Endodermal cell (in vitro differentiated cells): ENCODE data around the gene SPHKAP. TPM values are rescaled to one million over a fixed set of nuclear protein-coding genes. Genes with fewer than 3 reads are reported as not detected.

ENCODE experiments used
- DNase-seq: peaks from one replicate; pipeline ENCODE4 v3.0.0-alpha.2; 2017
- H3K27ac ChIP-seq: 2 replicates; pipeline ENCODE4 v1.5.1; 2013; ENCODE audit warnings: mild to moderate bottlenecking, low read depth, low read length, moderate library complexity
- H3K27me3 ChIP-seq: 2 replicates; pipeline ENCODE4 v1.6.1; 2013; ENCODE audit warnings: mild to moderate bottlenecking, low read length, moderate library complexity; ENCODE audit not compliant: insufficient read depth, control insufficient read depth, poor library complexity, severe bottlenecking
- H3K36me3 ChIP-seq: 2 replicates; pipeline ENCODE4 v1.7.0; 2013; ENCODE audit warnings: mild to moderate bottlenecking, low read length, moderate library complexity; ENCODE audit not compliant: control insufficient read depth, insufficient read depth
- H3K4me1 ChIP-seq: one replicate; pipeline ENCODE4 v1.7.0; 2013; ENCODE audit warnings: low read length; ENCODE audit not compliant: control insufficient read depth, insufficient read depth
- H3K4me3 ChIP-seq: 2 replicates; pipeline ENCODE4 v1.5.1; 2013; ENCODE audit warnings: mild to moderate bottlenecking, low read length, moderate library complexity
- H3K9ac ChIP-seq: 2 replicates; pipeline ENCODE4 v1.6.1; 2013; ENCODE audit warnings: mild to moderate bottlenecking, low read length, moderate library complexity; ENCODE audit not compliant: poor library complexity, severe bottlenecking; ENCODE audit errors: extremely low read depth
- H3K9me3 ChIP-seq: 2 replicates; pipeline ENCODE4 v1.6.1; 2013; ENCODE audit warnings: mild to moderate bottlenecking, low read length, moderate library complexity; ENCODE audit not compliant: control insufficient read depth
- H3K27ac Mint-ChIP-seq: 2 replicates; pipeline ENCODE4 v1.8.0; 2020; ENCODE audit warnings: mixed read lengths
- H3K27me3 Mint-ChIP-seq: 2 replicates; pipeline ENCODE4 v1.8.0; 2021; ENCODE audit warnings: mild to moderate bottlenecking, mixed read lengths; ENCODE audit not compliant: insufficient read depth
- H3K36me3 Mint-ChIP-seq: 2 replicates; pipeline ENCODE4 v1.8.0; 2020; ENCODE audit warnings: low read depth, mixed read lengths
- H3K4me1 Mint-ChIP-seq: 2 replicates; pipeline ENCODE4 v1.8.0; 2020; ENCODE audit warnings: mixed read lengths
- H3K4me3 Mint-ChIP-seq: 2 replicates; pipeline ENCODE4 v1.8.0; 2020; ENCODE audit warnings: mild to moderate bottlenecking, moderate library complexity, mixed read lengths
- H3K9me3 Mint-ChIP-seq: 2 replicates; pipeline ENCODE4 v1.8.0; 2020; ENCODE audit warnings: mild to moderate bottlenecking, mixed read lengths
- CTCF ChIP-seq: fragments of 200-600 bp; sonication (generic); conservative IDR thresholded peaks from 2 replicates; pipeline ENCODE4 v1.5.0; 2021; ENCODE audit warnings: antibody characterized with exemption, mild to moderate bottlenecking
- WGBS, 2 experiments: methylation state at CpG; one replicate each; pipeline versions ENCODE4 v1.1.5 to v1.1.7; 2013; ENCODE audit warnings: missing lambda C conversion rate in 2 of 2, mixed read lengths in 1 of 2; ENCODE audit not compliant: insufficient coverage in 1 of 2, insufficient read length in 1 of 2; 5-methylcytosine and 5-hydroxymethylcytosine counted together
- total RNA-seq, 2 donors: library from RNA; stranded (reverse); fragmentation: NEBNext Ultra II Directional in 1 of 2; extraction: Animal tissue kit (Norgen Biotek cat#: 25700) in 1 of 2; gene quantifications; 2 replicates in 1 of 2; 3 replicates in 1 of 2; pipeline ENCODE4 v1.2.1, GENCODE V29; 2021

Gene SPHKAP
- total RNA-seq, 2 donors from 2014 or later = 0.18 TPM; not detected in 1

DNA sequence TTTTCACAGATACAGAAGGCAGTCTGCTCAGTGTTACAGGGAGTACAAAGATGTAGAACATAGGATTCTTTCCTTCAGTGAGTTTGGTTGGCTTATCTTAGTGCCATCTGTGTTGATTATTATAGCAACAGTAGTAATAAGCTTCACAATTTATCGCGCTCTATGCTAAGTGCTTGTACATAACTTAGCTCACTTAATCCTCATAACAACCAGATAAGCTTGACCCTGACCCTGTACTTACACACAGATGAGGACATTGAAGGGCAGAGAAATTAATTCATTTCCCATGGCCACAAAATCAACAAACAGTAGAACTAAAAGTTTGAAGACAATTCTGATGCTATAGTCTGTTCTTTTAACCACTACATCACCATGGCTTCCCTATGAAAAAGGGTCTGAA is 121.8 kb downstream of the SPHKAP start:
- H3K27ac ChIP-seq = no peak overlapping the region
- no peaks in the 10 kb centered on the region for H3K36me3 ChIP-seq
- no peak for TF ChIP-seq CTCF
- H3K9ac ChIP-seq = no peak overlapping the region
- no peak for DNase-seq
- Mint-ChIP-seq H3K27me3 (no peaks in the 10 kb centered on the region), H3K36me3 (no peaks in the 10 kb centered on the region), H3K4me1 (no peaks in the 10 kb centered on the region), H3K9me3 (no peaks in the 10 kb centered on the region), H3K27ac (no peak overlapping the region), H3K4me3 (no peak overlapping the region)
- WGBS, 2 experiments = 95% methylated on average over 2 of the region's 2 CpGs; no CpG with 5 or more reads in 1 of the 2 experiments
- H3K27me3 ChIP-seq = no peaks in the 10 kb centered on the region
- no peaks in the 10 kb centered on the region for H3K4me1 ChIP-seq
- H3K4me3 ChIP-seq = no peak overlapping the region
- no peaks in the 10 kb centered on the region for H3K9me3 ChIP-seq

DNA sequence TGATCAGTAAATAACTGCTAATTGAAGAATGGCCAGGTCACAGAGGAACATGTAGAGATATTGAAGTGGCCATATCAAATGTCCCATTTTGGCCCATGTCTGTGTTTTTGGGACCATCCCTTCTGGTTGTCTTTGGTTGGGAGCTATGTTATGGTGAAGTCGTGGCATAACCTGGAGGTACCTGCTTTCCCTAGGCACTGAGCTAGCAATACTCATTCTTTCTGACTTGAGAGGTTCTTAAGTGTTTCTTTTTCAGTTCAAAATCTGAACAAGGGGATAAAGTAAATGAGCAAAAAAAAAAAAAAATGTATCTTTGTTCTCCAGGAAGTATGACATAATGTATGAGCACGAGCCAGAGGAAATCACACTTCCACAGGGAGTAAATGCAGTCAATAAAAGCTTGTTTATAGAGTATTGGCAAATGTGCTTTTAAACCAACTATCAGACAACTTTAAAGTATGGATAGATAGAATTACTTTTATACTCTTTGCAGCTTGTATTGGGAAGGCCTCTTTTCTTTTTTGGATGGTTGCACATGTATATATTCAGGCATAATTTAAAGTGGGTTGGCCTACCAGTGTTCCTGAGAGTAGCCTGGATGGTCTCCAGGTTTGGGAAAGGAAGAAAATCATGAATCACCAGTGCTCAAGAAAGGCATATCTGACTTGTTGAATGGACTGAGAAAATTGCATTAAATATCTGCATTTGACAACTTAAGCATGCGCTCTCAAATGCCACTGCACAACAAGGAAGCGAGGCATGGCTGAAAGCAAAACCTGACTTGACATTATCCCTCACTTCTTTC is 125.0 kb downstream of the SPHKAP start:
- Mint-ChIP-seq H3K4me1 (no peaks in the 10 kb centered on the region), H3K27me3 (no peaks in the 10 kb centered on the region), H3K4me3 (no peak overlapping the region), H3K36me3 (no peaks in the 10 kb centered on the region), H3K27ac (no peak overlapping the region), H3K9me3 (no peaks in the 10 kb centered on the region)
- Histone ChIP-seq H3K9ac (no peak overlapping the region), H3K4me3 (no peak overlapping the region), H3K9me3 (no peaks in the 10 kb centered on the region), H3K36me3 (no peaks in the 10 kb centered on the region), H3K27me3 (no peaks in the 10 kb centered on the region), H3K27ac (no peak overlapping the region), H3K4me1 (no peaks in the 10 kb centered on the region)
- no peak for TF ChIP-seq CTCF
- DNase-seq = no peak
- WGBS, 2 experiments = 95 to 100% methylated on average over 1 to 4 of the region's 4 CpGs

GRCh38 chr2:228048838-228049490 is 132.5 kb downstream of the SPHKAP start:
- Histone ChIP-seq H3K27me3 (no peaks in the 10 kb centered on the region), H3K27ac (no peak overlapping the region), H3K36me3 (no peaks in the 10 kb centered on the region), H3K9me3 (no peaks in the 10 kb centered on the region), H3K4me3 (no peak overlapping the region), H3K9ac (no peak overlapping the region), H3K4me1 (no peaks in the 10 kb centered on the region)
- Mint-ChIP-seq H3K36me3 (no peaks in the 10 kb centered on the region), H3K27ac (no peak overlapping the region), H3K9me3 (no peaks in the 10 kb centered on the region), H3K4me1 (peaks cover 6% of the 10 kb centered on the region), H3K4me3 (no peak overlapping the region), H3K27me3 (peaks cover 2% of the 10 kb centered on the region)
- WGBS, 2 experiments = 28 to 31% methylated on average over 5 of the region's 5 CpGs
- DNase-seq = peak; percentile 77
- TF ChIP-seq CTCF = peak; percentile 86
